Progenitor cell of endocrine pancreas (in vitro differentiated cells): Measurements from ENCODE around the gene ZDHHC11B. TPM values are rescaled to one million over a fixed set of nuclear protein-coding genes. Genes with fewer than 3 reads are reported as not detected.
"Not testable (repeated sequence)": the region's sequence is repeated elsewhere in the genome, so short reads cannot be mapped to it uniquely, and the experiment has no call there.

ENCODE experiments used
- DNase-seq: peaks from one replicate; pipeline ENCODE4 v3.0.0; 2021; ENCODE audit warnings: low spot score; ENCODE audit not compliant: unreplicated experiment
- H3K27ac Mint-ChIP-seq: 2 replicates; pipeline ENCODE4 v1.8.0; 2021; ENCODE audit warnings: mild to moderate bottlenecking, moderate library complexity, mixed read lengths
- H3K27me3 Mint-ChIP-seq: 2 replicates; pipeline ENCODE4 v1.8.0; 2021; ENCODE audit warnings: mixed read lengths
- H3K36me3 Mint-ChIP-seq: 2 replicates; pipeline ENCODE4 v1.8.0; 2022; ENCODE audit warnings: mixed read lengths; ENCODE audit not compliant: insufficient read depth
- H3K4me1 Mint-ChIP-seq: 2 replicates; pipeline ENCODE4 v1.8.0; 2021; ENCODE audit warnings: low read depth, mixed read lengths
- H3K4me3 Mint-ChIP-seq: 2 replicates; pipeline ENCODE4 v1.8.0; 2021; ENCODE audit warnings: low read depth, mild to moderate bottlenecking, moderate library complexity, mixed read lengths
- H3K9me3 Mint-ChIP-seq: 2 replicates; pipeline ENCODE4 v1.8.0; 2021; ENCODE audit warnings: low read depth, mixed read lengths
- CTCF ChIP-seq: fragments of 200-600 bp; sonication (generic); IDR thresholded peaks from one replicate; pipeline ENCODE4 v1.5.0; 2021; ENCODE audit warnings: antibody characterized with exemption, mild to moderate bottlenecking; ENCODE audit not compliant: unreplicated experiment
- total RNA-seq: library from RNA; stranded (reverse); gene quantifications from 2 replicates; pipeline ENCODE4 v1.2.1, GENCODE V29; 2021

The ZDHHC11B gene
- total RNA-seq, 1 donor from 2014 or later = 8.7 TPM

GRCh38 chr5:757931-758697, 26.4 kb downstream of the ZDHHC11B start:
- no peaks in the 10 kb centered on the region for H3K9me3 Mint-ChIP-seq
- peak overlapping the region; percentile 95 for H3K27ac Mint-ChIP-seq
- H3K36me3 Mint-ChIP-seq = no peaks in the 10 kb centered on the region
- H3K27me3 Mint-ChIP-seq = peaks cover 10% of the 10 kb centered on the region
- no peak for TF ChIP-seq CTCF
- peaks cover 40% of the 10 kb centered on the region for H3K4me1 Mint-ChIP-seq
- DNase-seq = peak; percentile 11
- H3K4me3 Mint-ChIP-seq = no peak overlapping the region

- no peak for TF ChIP-seq CTCF
- H3K9me3 Mint-ChIP-seq = no peaks in the 10 kb centered on the region
- peaks cover 10% of the 10 kb centered on the region for H3K27me3 Mint-ChIP-seq
- peak overlapping the region; percentile 95 for H3K27ac Mint-ChIP-seq
- DNase-seq = no peak
- H3K36me3 Mint-ChIP-seq = no peaks in the 10 kb centered on the region
- H3K4me1 Mint-ChIP-seq = peaks cover 39% of the 10 kb centered on the region
- peak overlapping the region; percentile 53 for H3K4me3 Mint-ChIP-seq
These were observed 27.1 kb downstream of the ZDHHC11B start for GRCh38 chr5:757346-757930.

GRCh38 chr5:756865-757345, 27.6 kb downstream of the ZDHHC11B start:
- H3K36me3 Mint-ChIP-seq = no peaks in the 10 kb centered on the region
- peak overlapping the region; percentile 24 for H3K4me3 Mint-ChIP-seq
- DNase-seq = no peak
- H3K9me3 Mint-ChIP-seq = no peaks in the 10 kb centered on the region
- no peak for TF ChIP-seq CTCF
- H3K27me3 Mint-ChIP-seq = peaks cover 10% of the 10 kb centered on the region
- H3K4me1 Mint-ChIP-seq = peaks cover 39% of the 10 kb centered on the region
- peak overlapping the region; percentile 92 for H3K27ac Mint-ChIP-seq

- H3K4me1 Mint-ChIP-seq = peaks cover 39% of the 10 kb centered on the region
- TF ChIP-seq CTCF = no peak
- no peak overlapping the region for H3K4me3 Mint-ChIP-seq
- H3K9me3 Mint-ChIP-seq = no peaks in the 10 kb centered on the region
- no peak for DNase-seq
- H3K27ac Mint-ChIP-seq = peak overlapping the region; percentile 76
- no peaks in the 10 kb centered on the region for H3K36me3 Mint-ChIP-seq
- H3K27me3 Mint-ChIP-seq = peaks cover 10% of the 10 kb centered on the region
These were observed 28.4 kb downstream of the ZDHHC11B start for GRCh38 chr5:756171-756570.

GRCh38 chr5:754143-754632, 30.3 kb downstream of the ZDHHC11B start:
- H3K27ac Mint-ChIP-seq, H3K9me3 Mint-ChIP-seq: not testable (repeated sequence)

GRCh38 chr5:753567-754142, 30.9 kb downstream of the ZDHHC11B start:
- not testable (repeated sequence) for H3K9me3 Mint-ChIP-seq, H3K4me3 Mint-ChIP-seq, H3K36me3 Mint-ChIP-seq, H3K27ac Mint-ChIP-seq, H3K27me3 Mint-ChIP-seq, DNase-seq
- H3K4me1 Mint-ChIP-seq = peaks cover 25% of the 10 kb centered on the region

More at GRCh38 chr5:754143-754632, 30.3 kb downstream of the ZDHHC11B start:
- not testable (repeated sequence) for DNase-seq, H3K36me3 Mint-ChIP-seq, H3K27me3 Mint-ChIP-seq, H3K4me3 Mint-ChIP-seq
- peaks cover 31% of the 10 kb centered on the region for H3K4me1 Mint-ChIP-seq

- not testable (repeated sequence) for H3K36me3 Mint-ChIP-seq, H3K27ac Mint-ChIP-seq, H3K27me3 Mint-ChIP-seq, DNase-seq, H3K9me3 Mint-ChIP-seq, H3K4me3 Mint-ChIP-seq
- H3K4me1 Mint-ChIP-seq = peaks cover 15% of the 10 kb centered on the region
These were observed 31.9 kb downstream of the ZDHHC11B start for GRCh38 chr5:752532-753115.

- H3K4me3 Mint-ChIP-seq, H3K27ac Mint-ChIP-seq, H3K9me3 Mint-ChIP-seq, H3K4me1 Mint-ChIP-seq, H3K36me3 Mint-ChIP-seq, H3K27me3 Mint-ChIP-seq, DNase-seq: not testable (repeated sequence)
These were observed 32.5 kb downstream of the ZDHHC11B start for GRCh38 chr5:751992-752391.
